Stimulated activated CD4-positive, alpha-beta T cell treated with anti-CD3 and anti-CD28 coated beads, Interleukin-2, amount 100 ng/mL, for 4 hours (primary cell): Measurements from ENCODE around the gene MOB3A.
"Not testable (repeated sequence)": the region's sequence is repeated elsewhere in the genome, so short reads cannot be mapped to it uniquely, and the experiment has no call there.

Source experiments
- DNase-seq: peaks from one replicate; pipeline ENCODE4 v3.0.0-alpha.2; 2020; ENCODE audit warnings: low read depth

MOB3A gene

GRCh38 chr19:2108251-2109016 is 12.3 kb upstream of the MOB3A start:
- no peak for DNase-seq

GRCh38 chr19:2103045-2103707 is 7.0 kb upstream of the MOB3A start:
- no peak for DNase-seq

GRCh38 chr19:2101417-2102335 is 5.5 kb upstream of the MOB3A start:
- no peak for DNase-seq

DNA sequence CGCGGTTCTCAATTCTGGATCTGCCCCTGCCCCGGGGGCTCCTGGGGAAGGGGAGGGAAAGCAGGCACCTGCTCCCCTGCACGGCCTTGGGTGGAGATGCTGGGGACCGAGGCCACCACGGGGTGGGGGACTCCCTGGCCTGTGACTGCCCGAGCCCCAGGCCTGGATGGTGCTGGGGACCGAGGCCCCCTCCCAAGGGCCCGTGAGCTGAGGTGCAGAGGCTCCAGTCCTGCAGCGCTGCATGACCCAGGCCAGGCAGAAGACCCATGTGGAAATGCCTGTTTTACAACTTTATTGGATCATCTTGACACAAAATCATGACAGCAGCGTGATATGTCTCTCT is 4.6 kb upstream of the MOB3A start:
- DNase-seq: no peak

DNA sequence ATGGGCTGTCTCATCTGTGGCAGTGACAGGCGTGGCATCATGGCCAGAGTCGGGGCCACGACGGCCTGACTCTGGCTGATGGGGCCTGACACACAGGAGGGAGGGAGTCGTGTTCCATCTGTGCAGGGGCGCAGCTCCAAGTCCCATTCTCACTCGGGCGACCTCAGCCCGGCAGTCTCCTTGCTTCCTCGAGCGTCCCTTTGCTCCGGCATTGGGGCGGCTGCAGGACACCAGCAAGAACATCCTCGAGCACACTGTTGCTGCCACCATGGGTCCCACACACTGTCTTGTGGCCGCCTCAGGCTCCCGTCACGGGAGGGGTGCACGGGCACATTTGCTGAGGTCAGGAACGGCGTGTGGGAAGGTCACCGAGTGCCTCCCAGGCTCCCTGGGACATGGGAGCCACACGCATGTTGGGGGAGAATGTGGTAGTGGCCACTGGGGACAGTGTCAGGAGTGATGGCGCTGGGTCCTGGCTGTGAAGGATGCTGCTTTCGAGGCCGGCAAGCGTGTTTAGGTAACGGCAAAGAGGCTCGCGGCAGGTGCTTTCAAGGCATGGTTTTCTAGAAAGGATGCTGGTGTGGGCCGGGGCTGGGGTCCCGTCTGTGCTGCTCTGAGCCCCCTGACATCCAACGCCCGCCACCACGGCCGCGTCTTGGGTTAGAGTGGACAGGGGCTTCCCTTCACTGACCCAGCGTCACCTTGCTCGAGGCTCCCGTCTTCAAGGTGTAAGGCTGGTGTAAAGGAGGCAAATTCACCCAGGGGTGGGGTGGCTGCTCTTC is 4.0 kb upstream of the MOB3A start:
- no peak for DNase-seq

DNA sequence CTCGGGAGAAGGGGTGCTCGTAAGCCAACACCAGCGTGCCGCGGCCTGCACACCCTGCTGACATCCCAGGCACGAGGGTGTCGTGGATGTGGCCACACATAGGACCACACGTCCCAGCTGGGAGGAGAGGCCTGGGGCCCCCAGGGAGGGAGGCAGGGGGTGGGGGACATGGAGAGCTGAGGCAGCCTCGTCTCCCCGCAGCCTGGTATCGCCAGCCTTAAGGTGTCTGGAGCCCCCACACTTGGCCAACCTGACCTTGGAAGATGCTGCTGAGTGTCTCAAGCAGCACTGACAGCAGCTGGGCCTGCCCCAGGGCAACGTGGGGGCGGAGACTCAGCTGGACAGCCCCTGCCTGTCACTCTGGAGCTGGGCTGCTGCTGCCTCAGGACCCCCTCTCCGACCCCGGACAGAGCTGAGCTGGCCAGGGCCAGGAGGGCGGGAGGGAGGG is 3.0 kb upstream of the MOB3A start:
- no peak for DNase-seq

DNA sequence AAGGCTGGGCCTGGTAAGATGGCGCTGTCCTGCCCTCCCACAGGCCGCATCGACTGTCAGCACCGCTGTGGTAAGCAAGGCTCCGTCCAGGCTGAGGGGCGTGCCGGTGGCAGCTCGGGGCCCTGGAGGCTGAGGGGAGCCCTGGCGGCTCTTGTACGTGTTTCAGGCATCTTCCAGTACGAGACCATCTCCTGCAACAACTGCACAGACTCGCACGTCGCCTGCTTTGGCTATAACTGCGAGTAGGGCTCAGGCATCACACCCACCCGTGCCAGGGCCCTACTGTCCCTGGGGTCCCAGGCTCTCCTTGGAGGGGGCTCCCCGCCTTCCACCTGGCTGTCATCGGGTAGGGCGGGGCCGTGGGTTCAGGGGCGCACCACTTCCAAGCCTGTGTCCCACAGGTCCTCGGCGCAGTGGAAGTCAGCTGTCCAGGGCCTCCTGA is 1.8 kb upstream of the MOB3A start:
- DNase-seq: no peak

GRCh38 chr19:2097203-2097885 is 1.2 kb upstream of the MOB3A start:
- peak; percentile 45 for DNase-seq

DNA sequence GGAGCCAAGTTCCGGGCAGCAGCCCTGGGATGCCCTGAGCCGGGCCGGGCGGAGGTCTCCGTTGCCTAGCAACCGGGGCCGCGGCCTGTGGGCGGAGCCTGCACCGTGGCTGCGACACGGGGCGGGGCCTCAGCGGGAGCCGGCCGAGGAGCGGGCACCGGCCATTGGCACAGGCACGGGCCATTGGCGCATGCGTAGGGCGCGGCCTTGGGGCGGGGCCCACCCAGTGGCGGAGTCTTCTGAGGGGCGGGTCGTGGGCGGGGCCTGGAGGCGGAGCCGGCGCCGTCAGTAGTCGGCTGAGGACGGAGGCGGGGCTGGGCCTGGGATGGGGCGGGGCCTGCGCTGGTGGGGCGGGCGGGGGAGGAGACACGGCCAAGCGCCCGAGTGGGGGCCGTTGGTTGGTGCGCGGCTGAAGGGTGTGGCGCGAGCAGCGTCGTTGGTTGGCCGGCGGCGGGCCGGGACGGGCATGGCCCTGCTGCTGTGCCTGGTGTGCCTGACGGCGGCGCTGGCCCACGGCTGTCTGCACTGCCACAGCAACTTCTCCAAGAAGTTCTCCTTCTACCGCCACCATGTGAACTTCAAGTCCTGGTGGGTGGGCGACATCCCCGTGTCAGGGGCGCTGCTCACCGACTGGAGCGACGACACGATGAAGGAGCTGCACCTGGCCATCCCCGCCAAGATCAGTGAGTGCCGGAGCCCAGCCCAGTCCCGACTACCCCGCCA is 515 bp upstream of the MOB3A start, which contains the start of gene IZUMO4:
TSS of gene IZUMO4 (plus strand) at position 436 of the 723 bp plus-strand sequence. CDS start at position 467, 31 bp downstream.
- peak; percentile 100 for DNase-seq

DNA sequence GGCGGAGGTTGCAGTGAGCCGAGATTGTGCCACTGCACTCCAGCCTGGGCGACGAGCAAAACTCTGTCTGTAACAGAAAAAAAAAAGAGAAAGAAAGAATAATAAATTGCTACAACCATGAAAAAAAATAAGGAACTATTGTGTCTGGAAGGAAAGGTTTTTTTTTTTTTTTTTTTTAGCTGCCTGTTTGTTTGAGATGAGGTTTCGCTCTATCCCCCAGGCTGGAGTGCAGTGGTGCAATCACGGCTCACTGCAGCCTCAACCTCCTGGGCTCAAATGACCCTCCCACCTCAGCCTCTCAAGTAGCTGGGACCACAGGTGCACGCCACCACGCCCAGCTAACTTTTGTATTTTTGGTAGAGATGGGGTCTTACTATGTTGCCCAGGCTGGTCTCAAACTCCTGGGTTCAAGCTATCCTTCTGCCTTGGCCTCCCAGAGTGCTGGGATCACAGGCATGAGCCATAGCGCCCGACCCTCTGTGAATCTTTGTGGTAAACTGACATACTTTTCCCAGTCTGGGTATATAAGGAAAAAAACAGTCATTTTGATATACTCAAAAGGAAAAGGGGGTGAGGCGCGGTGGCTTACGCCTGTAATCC is 4.1 kb downstream of the MOB3A start:
- not testable (repeated sequence) for DNase-seq

DNA sequence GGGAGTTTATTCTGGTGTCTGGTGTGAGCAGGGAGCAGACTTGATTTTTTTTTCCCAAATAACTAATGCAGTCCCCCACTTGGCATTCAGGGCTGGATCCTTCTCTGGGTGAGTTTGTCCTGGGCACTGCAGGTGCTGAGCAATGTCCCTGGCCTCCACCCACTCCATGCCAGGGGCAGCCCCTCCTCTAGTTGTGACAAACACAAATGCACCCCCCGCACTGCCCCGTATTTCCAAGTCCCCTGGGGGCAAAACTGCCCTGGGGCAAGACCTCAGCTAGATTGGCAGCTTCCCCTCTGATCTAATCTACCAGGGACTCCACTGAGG is 6.4 kb downstream of the MOB3A start:
- DNase-seq: no peak

GRCh38 chr19:2089001-2089711 is 7.0 kb downstream of the MOB3A start:
- no peak for DNase-seq

DNA sequence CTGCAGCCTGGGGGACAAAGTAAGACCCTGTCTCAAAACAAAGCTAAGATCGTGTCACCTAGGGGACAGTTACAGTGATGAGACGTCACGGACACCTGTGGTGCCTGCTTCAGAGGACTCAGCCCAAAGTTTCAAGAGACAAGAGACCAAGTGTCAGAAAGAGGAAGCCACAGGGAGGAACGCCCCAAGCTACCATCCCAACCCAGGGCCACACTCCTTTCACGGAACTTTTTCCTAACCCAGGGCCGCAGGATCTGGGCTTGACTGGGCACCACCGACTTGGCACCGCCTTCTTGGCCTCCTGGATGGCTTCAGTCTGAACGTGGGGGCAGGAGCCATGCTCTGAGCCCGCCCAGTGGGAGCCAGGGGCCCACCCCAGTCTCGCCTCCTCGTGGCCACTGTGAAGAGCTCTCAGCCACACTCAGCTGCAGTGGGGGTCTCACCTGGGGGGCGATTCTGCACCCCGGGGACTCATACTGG is 8.5 kb downstream of the MOB3A start:
- no peak for DNase-seq

GRCh38 chr19:2086695-2087620 is 9.2 kb downstream of the MOB3A start:
- not testable (repeated sequence) for DNase-seq

GRCh38 chr19:2084993-2085720 is 11.0 kb downstream of the MOB3A start:
- peak; percentile 86 for DNase-seq

GRCh38 chr19:2083174-2083854 is 12.8 kb downstream of the MOB3A start:
- peak; percentile 60 for DNase-seq
